Fibroblast of villous mesenchyme (primary cell): ENCODE results near the gene PRKAR1B. TPM values are rescaled to one million over a fixed set of nuclear protein-coding genes. Genes with fewer than 3 reads are reported as not detected.

Experiments
- DNase-seq: peaks from one replicate; pipeline ENCODE4 v3.0.0-alpha.2; 2010; ENCODE audit warnings: low read depth
- H3K4me3 ChIP-seq: 2 replicates; pipeline ENCODE4 v1.5.1; 2011; ENCODE audit warnings: low read depth, mild to moderate bottlenecking, low read length
- total RNA-seq: library from RNA; depleted of rRNA; stranded (reverse); fragments of >200 nt; gene quantifications from 2 replicates; pipeline ENCODE4 v1.2.3, GENCODE V29; 2012
- TF ChIP-seq, protein P1 (sequence below): IDR thresholded peaks from 2 replicates; pipeline ENCODE4 v1.5.1; 2012; ENCODE audit warnings: low read depth, mild to moderate bottlenecking, low read length; ENCODE audit not compliant: insufficient read depth

PRKAR1B gene
- total RNA-seq, 1 donor, result 16.4 TPM

DNA sequence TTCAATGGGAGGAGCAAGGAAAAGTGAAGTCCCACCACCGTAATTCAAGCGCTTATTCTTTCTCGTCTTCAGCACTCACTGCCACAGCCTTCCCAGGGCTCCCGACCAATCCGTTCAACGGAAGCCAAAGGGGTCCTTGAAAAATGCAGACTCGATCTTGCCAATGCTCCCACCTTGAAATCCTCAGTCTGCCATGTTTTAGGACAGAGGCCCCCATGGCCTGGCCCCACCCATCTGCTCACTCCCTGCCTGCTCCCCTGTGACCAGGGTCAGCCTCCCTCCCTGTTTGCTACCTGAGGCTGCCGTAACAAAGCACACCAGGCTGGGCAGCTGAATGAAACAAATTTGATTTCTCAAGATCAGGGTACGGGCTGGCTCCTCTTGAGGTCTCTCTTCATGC lies 3.5 kb downstream of the PRKAR1B start:
- no peak overlapping the region for H3K4me3 ChIP-seq
- TF ChIP-seq, protein P1, sequence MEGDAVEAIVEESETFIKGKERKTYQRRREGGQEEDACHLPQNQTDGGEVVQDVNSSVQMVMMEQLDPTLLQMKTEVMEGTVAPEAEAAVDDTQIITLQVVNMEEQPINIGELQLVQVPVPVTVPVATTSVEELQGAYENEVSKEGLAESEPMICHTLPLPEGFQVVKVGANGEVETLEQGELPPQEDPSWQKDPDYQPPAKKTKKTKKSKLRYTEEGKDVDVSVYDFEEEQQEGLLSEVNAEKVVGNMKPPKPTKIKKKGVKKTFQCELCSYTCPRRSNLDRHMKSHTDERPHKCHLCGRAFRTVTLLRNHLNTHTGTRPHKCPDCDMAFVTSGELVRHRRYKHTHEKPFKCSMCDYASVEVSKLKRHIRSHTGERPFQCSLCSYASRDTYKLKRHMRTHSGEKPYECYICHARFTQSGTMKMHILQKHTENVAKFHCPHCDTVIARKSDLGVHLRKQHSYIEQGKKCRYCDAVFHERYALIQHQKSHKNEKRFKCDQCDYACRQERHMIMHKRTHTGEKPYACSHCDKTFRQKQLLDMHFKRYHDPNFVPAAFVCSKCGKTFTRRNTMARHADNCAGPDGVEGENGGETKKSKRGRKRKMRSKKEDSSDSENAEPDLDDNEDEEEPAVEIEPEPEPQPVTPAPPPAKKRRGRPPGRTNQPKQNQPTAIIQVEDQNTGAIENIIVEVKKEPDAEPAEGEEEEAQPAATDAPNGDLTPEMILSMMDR, result no peak
- DNase-seq, result no peak

DNA sequence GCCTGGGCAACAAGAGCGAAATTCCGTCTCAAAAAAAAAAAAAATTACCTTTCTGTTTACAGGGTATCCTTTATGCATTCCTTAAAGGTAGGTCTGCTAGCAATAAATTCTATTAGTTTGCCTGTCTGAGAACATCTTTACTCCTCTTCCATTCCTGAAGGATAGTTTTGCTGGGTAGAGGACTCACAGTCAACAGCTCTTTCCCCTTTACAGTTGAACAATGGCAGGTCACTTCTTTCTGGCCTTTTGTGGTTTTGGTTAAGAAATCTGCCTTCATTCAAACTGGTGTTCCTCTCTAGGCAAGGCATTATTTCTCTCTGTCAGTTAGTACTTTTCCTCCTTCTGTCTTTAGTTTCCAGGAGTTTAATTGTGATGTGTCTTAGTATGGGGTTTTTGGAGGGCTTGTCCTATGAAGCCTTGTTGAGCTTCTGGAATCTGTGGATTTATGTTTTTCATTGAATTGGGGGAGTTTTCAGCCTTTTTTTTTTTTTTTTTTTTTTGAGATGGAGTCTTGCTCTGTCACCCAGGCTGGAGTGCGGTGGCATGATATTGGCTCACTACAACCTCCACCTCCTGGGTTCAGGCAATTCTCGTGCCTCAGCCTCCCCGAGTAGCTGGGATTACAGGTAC lies 5.3 kb downstream of the PRKAR1B start:
- TF ChIP-seq, protein P1, result no peak
- no peak overlapping the region for H3K4me3 ChIP-seq
- DNase-seq, result no peak

DNA sequence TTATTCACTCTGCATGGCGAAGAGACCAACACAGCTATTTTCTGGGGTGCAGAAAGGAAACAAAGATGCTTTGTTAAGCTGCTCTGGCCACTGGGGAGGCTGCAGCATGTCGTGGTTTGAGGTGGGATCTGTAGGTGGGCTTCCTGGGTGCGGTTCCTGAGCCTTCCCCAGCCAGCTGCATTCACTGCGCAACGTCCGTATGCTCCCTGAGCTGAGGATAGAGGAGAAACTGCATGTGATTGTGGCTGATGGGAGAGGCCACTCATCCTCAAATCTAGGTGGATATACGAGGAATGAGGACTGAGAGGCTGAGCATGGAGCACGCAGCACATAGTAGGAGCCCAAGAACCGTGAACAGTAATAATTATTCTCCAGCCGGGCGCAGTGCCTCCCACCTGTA lies 10.4 kb downstream of the PRKAR1B start:
- DNase-seq, result no peak
- TF ChIP-seq, protein P1, result no peak
- H3K4me3 ChIP-seq, result no peak overlapping the region

DNA sequence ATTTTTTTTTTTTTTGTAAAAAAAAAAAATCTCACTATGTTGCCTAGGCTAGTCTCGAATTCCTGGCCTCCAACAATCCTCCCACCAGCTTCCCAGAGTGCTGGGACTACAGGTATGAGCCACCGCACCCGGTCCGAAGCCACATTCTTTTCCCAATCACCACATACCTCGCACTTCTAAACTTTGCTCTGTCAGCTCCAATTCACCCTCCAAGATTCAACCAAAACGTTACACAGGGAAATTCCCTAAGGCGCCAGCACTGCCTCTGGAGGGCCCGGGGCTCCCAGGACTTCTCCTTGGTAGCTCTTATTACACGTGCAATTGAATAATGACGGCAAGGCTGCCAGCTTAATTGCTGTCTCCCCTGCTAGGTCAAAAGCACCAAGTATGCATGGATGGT lies 10.9 kb downstream of the PRKAR1B start:
- no peak overlapping the region for H3K4me3 ChIP-seq
- TF ChIP-seq, protein P1, result no peak
- DNase-seq, result no peak

DNA sequence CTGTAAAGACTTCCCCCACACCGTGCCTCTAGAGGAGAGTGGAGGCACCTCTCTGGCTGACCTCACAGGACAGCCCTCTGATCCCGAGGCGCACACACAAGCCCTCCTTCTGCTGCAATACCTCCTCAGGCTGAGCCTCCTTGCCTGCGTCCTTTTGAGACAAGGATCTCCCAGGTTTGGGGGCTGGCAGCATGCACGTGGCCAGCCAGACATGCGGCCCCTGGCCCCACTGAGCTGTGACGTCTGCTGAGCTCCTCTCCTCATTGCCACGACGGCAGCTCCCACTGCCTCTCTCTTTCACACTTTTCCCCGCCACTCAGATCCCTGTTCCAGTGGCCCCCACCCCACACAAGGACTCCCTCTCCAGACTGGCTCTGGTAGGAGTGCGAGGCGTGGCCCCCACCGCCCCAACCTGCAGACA lies 12.8 kb downstream of the PRKAR1B start:
- no peak for DNase-seq
- H3K4me3 ChIP-seq, result no peak overlapping the region
- TF ChIP-seq, protein P1, result no peak

DNA sequence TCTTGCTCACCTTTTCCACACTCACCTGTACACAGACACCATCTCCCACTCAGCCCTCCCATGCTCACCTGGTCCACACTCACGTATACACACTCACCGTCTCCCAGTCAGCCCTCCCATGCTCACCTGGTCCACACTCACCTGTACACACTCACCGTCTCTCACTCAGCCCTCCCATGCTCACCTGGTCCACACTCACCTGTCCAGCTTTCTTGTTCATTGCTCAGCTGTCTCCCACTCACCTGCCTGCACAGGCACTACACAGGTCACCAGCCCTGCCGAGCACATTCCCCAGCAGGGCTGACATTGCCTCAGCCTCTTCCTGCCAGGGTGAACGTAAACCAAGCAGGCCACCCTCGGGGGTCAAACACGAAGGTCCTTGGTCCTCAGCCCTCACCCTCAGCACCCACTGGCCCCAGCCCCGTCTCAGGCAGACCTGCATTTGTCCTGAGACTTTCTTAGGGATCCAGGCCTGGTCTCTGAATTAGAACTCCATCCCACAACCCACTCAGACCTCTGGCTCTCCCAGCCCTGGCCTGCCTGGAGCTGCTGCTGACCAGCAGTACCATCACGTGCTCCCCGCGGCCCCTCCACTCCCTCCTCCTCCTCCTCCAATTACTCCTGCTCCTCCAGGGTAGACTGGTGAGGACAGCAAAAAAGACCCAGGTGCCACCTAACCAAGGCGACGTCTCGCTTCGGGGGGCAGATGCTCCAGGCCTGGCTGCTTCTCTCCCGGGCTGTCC lies 13.4 kb downstream of the PRKAR1B start:
- H3K4me3 ChIP-seq, result no peak overlapping the region
- TF ChIP-seq, protein P1, result no peak
- DNase-seq, result no peak

DNA sequence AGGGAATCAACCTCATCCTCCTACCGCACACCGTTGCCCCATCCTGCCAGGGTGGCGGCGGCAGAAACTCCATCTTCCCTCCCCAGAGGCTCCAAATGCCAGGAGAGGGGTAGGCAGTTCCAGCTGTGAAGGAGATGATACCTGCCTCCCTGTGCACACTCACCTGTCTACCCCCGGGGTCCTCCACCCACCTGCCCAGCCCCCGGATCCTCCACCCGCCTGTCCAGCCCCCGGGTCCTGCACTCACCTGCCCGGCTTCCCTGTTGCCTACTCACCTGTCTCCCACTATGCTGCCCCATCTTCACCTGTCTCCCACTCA lies 14.0 kb downstream of the PRKAR1B start:
- H3K4me3 ChIP-seq, result no peak overlapping the region
- DNase-seq, result no peak
- TF ChIP-seq, protein P1, result no peak
